Chondrocyte (in vitro differentiated cells): ENCODE measurements around the gene USP5. TPM values are rescaled to one million over a fixed set of nuclear protein-coding genes. Genes with fewer than 3 reads are reported as not detected.
A peak's percentile ranks its signal among the peaks of the same experiment; 100 is the strongest.
"Not testable (repeated sequence)": the region's sequence is repeated elsewhere in the genome, so short reads cannot be mapped to it uniquely, and the experiment has no call there.

Experiments used
- DNase-seq: peaks from one replicate; pipeline ENCODE4 v3.0.0; 2021; ENCODE audit warnings: mixed read lengths, low spot score
- H3K27ac Mint-ChIP-seq: one replicate; pipeline ENCODE4 v1.8.0; 2021; ENCODE audit warnings: mild to moderate bottlenecking, moderate library complexity, mixed read lengths; ENCODE audit not compliant: unreplicated experiment
- H3K27me3 Mint-ChIP-seq: 2 replicates; pipeline ENCODE4 v1.8.0; 2021; ENCODE audit warnings: low read depth, mixed read lengths
- H3K36me3 Mint-ChIP-seq: 2 replicates; pipeline ENCODE4 v1.8.0; 2021; ENCODE audit warnings: low read depth, mixed read lengths
- H3K4me1 Mint-ChIP-seq: 2 replicates; pipeline ENCODE4 v1.8.0; 2021; ENCODE audit warnings: low read depth, mild to moderate bottlenecking, mixed read lengths
- H3K4me3 Mint-ChIP-seq: one replicate; pipeline ENCODE4 v1.8.0; 2021; ENCODE audit warnings: mild to moderate bottlenecking, moderate library complexity, mixed read lengths; ENCODE audit not compliant: unreplicated experiment
- H3K9me3 Mint-ChIP-seq: 2 replicates; pipeline ENCODE4 v1.8.0; 2021; ENCODE audit warnings: low read depth, mixed read lengths
- total RNA-seq: library from RNA; stranded (reverse); gene quantifications from 3 replicates; pipeline ENCODE4 v1.2.1, GENCODE V29; 2021
- TF ChIP-seq, protein P1 (sequence below): fragments of 200-600 bp; sonication (generic); IDR thresholded peaks from 2 replicates; pipeline ENCODE4 v1.5.0; 2021; ENCODE audit warnings: antibody characterized with exemption, mild to moderate bottlenecking, moderate library complexity

USP5 gene
- total RNA-seq, 1 donor from 2014 or later = 106 TPM

DNA sequence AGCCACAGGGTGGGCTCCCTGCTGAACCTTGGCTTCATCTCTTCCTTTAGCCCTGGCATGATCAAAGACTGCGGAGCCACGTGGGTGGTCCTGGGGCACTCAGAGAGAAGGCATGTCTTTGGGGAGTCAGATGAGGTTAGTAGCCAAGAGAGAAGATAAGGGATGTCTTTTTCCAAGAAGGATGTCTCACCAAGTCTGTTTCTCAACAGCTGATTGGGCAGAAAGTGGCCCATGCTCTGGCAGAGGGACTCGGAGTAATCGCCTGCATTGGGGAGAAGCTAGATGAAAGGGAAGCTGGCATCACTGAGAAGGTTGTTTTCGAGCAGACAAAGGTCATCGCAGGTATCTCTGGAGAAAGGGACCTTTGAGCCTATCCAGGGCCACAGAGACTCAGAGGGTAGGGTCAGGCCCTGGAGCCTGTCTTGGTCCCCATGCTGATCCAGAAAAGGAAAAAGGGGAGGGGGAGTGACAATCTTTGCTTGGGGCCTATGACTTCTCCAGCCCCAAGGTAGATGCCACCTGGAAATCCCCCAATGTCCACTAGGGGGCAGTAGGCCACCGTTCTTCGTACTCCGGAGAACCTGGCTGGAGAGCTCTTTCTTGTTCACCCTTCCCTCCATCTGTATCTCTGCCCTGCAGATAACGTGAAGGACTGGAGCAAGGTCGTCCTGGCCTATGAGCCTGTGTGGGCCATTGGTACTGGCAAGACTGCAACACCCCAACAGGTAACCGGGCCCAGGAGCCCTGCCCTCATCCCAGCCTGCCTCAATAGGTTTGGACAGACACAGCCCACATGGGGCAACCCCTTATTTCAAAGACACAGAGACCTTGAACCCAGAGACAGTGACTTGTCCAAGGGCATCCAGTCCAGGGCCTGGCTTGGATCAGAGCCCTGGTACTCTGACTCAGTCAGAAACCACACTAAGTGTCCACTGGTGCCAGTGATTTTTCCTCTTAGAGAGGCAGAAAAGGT, 17.4 kb downstream of the USP5 start:
- Mint-ChIP-seq H3K9me3 (no peaks in the 10 kb centered on the region), H3K4me1 (peaks cover 57% of the 10 kb centered on the region), H3K36me3 (peaks cover 22% of the 10 kb centered on the region), H3K4me3 (peak overlapping the region; percentile 95), H3K27ac (peak overlapping the region; percentile 88), H3K27me3 (no peaks in the 10 kb centered on the region)
- TF ChIP-seq, protein P1, sequence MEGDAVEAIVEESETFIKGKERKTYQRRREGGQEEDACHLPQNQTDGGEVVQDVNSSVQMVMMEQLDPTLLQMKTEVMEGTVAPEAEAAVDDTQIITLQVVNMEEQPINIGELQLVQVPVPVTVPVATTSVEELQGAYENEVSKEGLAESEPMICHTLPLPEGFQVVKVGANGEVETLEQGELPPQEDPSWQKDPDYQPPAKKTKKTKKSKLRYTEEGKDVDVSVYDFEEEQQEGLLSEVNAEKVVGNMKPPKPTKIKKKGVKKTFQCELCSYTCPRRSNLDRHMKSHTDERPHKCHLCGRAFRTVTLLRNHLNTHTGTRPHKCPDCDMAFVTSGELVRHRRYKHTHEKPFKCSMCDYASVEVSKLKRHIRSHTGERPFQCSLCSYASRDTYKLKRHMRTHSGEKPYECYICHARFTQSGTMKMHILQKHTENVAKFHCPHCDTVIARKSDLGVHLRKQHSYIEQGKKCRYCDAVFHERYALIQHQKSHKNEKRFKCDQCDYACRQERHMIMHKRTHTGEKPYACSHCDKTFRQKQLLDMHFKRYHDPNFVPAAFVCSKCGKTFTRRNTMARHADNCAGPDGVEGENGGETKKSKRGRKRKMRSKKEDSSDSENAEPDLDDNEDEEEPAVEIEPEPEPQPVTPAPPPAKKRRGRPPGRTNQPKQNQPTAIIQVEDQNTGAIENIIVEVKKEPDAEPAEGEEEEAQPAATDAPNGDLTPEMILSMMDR = peak; percentile 93
- peak; percentile 37 for DNase-seq

DNA sequence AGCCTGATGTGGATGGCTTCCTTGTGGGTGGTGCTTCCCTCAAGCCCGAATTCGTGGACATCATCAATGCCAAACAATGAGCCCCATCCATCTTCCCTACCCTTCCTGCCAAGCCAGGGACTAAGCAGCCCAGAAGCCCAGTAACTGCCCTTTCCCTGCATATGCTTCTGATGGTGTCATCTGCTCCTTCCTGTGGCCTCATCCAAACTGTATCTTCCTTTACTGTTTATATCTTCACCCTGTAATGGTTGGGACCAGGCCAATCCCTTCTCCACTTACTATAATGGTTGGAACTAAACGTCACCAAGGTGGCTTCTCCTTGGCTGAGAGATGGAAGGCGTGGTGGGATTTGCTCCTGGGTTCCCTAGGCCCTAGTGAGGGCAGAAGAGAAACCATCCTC, 18.4 kb downstream of the USP5 start:
- H3K9me3 Mint-ChIP-seq, H3K27me3 Mint-ChIP-seq, H3K4me3 Mint-ChIP-seq, DNase-seq: not testable (repeated sequence)
- H3K36me3 Mint-ChIP-seq = peaks cover 15% of the 10 kb centered on the region
- H3K4me1 Mint-ChIP-seq = peaks cover 57% of the 10 kb centered on the region
- peak overlapping the region; percentile 41 for H3K27ac Mint-ChIP-seq

DNA sequence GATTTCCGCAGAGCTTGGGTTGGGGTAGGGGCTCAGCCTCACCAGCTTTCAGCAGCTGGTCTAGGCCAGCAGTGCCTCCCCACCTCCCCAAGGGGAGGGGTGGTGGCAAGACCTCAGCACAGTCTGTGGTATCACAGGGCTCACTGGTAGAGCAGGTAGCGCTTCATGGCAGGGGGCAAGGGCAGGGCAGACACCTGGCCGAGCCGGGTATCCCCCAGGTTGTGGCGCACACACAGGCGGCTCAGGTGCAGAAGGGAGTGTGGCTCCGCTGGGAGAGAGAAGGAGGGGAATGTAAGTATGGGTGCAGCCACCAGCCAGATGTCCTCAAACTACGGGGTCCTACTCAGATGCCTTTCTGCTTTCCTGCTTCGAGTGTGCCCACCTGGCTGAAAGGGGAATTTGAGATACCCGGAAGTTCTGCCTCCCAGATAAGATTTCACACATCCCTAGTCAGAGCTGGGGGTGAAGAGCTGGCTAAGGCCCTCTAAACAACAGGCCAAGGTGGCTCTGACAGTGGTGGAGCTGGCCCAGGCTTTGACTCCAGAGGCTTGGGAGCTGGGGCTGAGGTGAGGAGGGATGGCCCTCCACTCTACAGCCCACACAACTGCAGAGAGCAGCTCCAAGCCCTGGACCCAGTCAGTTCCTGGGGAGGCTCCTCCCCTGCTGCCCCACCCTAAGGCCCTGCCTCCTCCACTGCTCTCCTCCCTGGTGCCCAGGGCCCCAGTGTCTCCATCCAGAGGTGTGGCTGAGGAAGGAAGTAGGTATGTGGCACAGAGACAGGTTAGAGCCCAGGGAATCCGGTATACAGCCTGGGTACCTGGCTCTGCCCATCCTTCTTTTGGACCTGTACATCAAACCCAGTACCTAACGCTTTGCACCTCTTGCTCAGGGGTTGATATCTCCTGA, 19.4 kb downstream of the USP5 start:
- TF ChIP-seq, protein P1 = no peak
- Mint-ChIP-seq H3K4me3 (peak overlapping the region; percentile 85), H3K27me3 (no peaks in the 10 kb centered on the region), H3K4me1 (peaks cover 57% of the 10 kb centered on the region), H3K36me3 (peaks cover 11% of the 10 kb centered on the region), H3K9me3 (no peaks in the 10 kb centered on the region), H3K27ac (peak overlapping the region; percentile 90)
- peak; percentile 68 for DNase-seq

- TF ChIP-seq, protein P1 = peak; percentile 98
- DNase-seq = peak; percentile 92
Observed at GRCh38 chr12:6872073-6873048, 20.4 kb downstream of the USP5 start.

More at GRCh38 chr12:6872073-6873048, 20.4 kb downstream of the USP5 start:
- no peaks in the 10 kb centered on the region for H3K27me3 Mint-ChIP-seq
- peak overlapping the region; percentile 90 for H3K27ac Mint-ChIP-seq
- no peaks in the 10 kb centered on the region for H3K9me3 Mint-ChIP-seq
- peaks cover 49% of the 10 kb centered on the region for H3K4me1 Mint-ChIP-seq
- H3K4me3 Mint-ChIP-seq = peak overlapping the region; percentile 85
- H3K36me3 Mint-ChIP-seq = peaks cover 15% of the 10 kb centered on the region
